ENCODE measurements around the gene PDSS2. TPM values are rescaled to one million over a fixed set of nuclear protein-coding genes. Genes with fewer than 3 reads are reported as not detected.

PDSS2 gene
- total and polyA plus RNA-seq, 10 donors, result 4.3 to 16.6 (median 11.7) TPM

DNA sequence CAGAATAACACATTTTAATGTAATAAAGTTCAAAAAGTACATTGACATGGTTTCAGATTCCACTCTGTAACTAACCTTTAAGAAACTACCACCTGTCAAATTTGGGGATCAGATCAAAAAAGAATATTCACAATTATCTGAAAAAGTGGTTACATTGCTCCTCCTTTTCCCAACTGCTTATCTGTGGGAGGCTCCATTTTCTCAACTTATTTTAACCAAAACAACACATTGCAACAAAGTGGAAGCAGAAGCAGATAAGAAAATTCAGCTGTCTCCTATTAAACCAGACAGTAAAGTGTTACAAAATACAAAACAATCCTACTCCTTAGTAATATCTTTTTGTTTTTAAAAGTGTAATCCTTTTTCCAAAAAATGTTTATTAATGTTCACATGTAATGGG lies 61.4 kb downstream of the PDSS2 start:
- H3K4me1 ChIP-seq, result no peaks in the 10 kb centered on the region
- intact Hi-C loops (cut with DNase I; ENCODE audit: low total_unique reads), result no loop called here

GRCh38 chr6:107396211-107396610 lies 63.2 kb downstream of the PDSS2 start:
- Histone ChIP-seq H3K27me3 (replicated peaks in 1 of 7) (no peaks in the 10 kb centered on the region), H3K9me3 (peaks cover 3 to 56% (median 45%) of the 10 kb centered on the region in 8 donors), H3K4me3 (no peak overlapping the region), H3K27ac (no peak overlapping the region), H3K4me1 (no peaks in the 10 kb centered on the region), H3K36me3 (peaks cover 0 to 31% (median 0%) of the 10 kb centered on the region in 6 donors)
- 94 to 100% (median 95%) methylated on average over 1 of the region's 1 CpG for WGBS, 5 donors
- intact Hi-C loops (cut with DNase I; ENCODE audit: low total_unique reads), result no loop called here
- no peak for DNase-seq
- TF ChIP-seq CTCF (IDR thresholded peaks at IDR 0.05 in 8 of 11, conservative IDR thresholded peaks at IDR 0.05 in 3 of 11), result no peak
- no peak for TF ChIP-seq POLR2A (IDR thresholded peaks at IDR 0.05)
- no peak for TF ChIP-seq POLR2AphosphoS5 (IDR thresholded peaks at IDR 0.05)

More for the DNA sequence above, 61.4 kb downstream of the PDSS2 start:
- Histone ChIP-seq H3K27ac (no peak overlapping the region), H3K9me3 (peaks cover 10 to 66% (median 56%) of the 10 kb centered on the region in 8 donors), H3K27me3 (replicated peaks in 1 of 7) (no peaks in the 10 kb centered on the region), H3K4me3 (no peak overlapping the region), H3K36me3 (peaks cover 0 to 44% (median under 1%) of the 10 kb centered on the region in 6 donors)
- DNase-seq, result no peak
- no peak for TF ChIP-seq POLR2AphosphoS5 (IDR thresholded peaks at IDR 0.05)
- TF ChIP-seq CTCF (IDR thresholded peaks at IDR 0.05 in 8 of 11, conservative IDR thresholded peaks at IDR 0.05 in 3 of 11), result no peak
- no peak for TF ChIP-seq POLR2A (IDR thresholded peaks at IDR 0.05)

- Histone ChIP-seq H3K27me3 (replicated peaks in 1 of 7) (no peaks in the 10 kb centered on the region), H3K4me1 (no peaks in the 10 kb centered on the region), H3K36me3 (peaks cover 0 to 18% (median 0%) of the 10 kb centered on the region in 6 donors), H3K4me3 (no peak overlapping the region), H3K9me3 (peaks cover 0 to 44% (median 36%) of the 10 kb centered on the region in 8 donors), H3K27ac (no peak overlapping the region)
- TF ChIP-seq POLR2AphosphoS5 (IDR thresholded peaks at IDR 0.05), result no peak
- no peak for TF ChIP-seq POLR2A (IDR thresholded peaks at IDR 0.05)
- no peak for TF ChIP-seq CTCF (IDR thresholded peaks at IDR 0.05 in 8 of 11, conservative IDR thresholded peaks at IDR 0.05 in 3 of 11)
- WGBS, 5 donors, result 96 to 99% (median 98%) methylated on average over 2 of the region's 2 CpGs
- intact Hi-C loops (cut with DNase I; ENCODE audit: low total_unique reads), result no loop called here
- DNase-seq, result no peak
These were observed 67.3 kb downstream of the PDSS2 start for GRCh38 chr6:107392069-107392468.

- Histone ChIP-seq H3K27ac (no peak overlapping the region), H3K9me3 (peaks cover 0 to 35% (median 32%) of the 10 kb centered on the region in 8 donors), H3K27me3 (replicated peaks in 1 of 7) (no peaks in the 10 kb centered on the region), H3K4me3 (no peak overlapping the region), H3K36me3 (peaks cover 0 to 18% (median 0%) of the 10 kb centered on the region in 6 donors), H3K4me1 (no peaks in the 10 kb centered on the region)
- TF ChIP-seq CTCF (IDR thresholded peaks at IDR 0.05 in 8 of 11, conservative IDR thresholded peaks at IDR 0.05 in 3 of 11) (no peak), POLR2AphosphoS5 (IDR thresholded peaks at IDR 0.05) (no peak), POLR2A (IDR thresholded peaks at IDR 0.05) (no peak)
- DNase-seq, result no peak
- intact Hi-C loops (cut with DNase I; ENCODE audit: low total_unique reads), result no loop called here
These were observed 68.5 kb downstream of the PDSS2 start for GRCh38 chr6:107390685-107391435.
